B cell (primary cell): ENCODE measurements around the gene CMTM8. TPM values are rescaled to one million over a fixed set of nuclear protein-coding genes. Genes with fewer than 3 reads are reported as not detected.

ENCODE experiments used
- ATAC-seq: fragments of 200-7000 bp; cut with Tn5 transposase; one replicate; pipeline ENCODE4 v1.10.0; 2021; ENCODE audit warnings: low read depth, mild to moderate bottlenecking, moderate number of reproducible peaks, moderate library complexity
- CTCF ChIA-PET: fragments of 350-600 bp; sonication (Branson Sonifier 250); formaldehyde crosslinking; loops from one replicate; lab custom pipeline; 2021; ENCODE audit warnings: antibody characterized with exemption, inconsistent platforms; lab: Charles Lee
- POLR2A ChIA-PET: fragments of 350-600 bp; sonication (Branson Sonifier 250); formaldehyde crosslinking; loops from one replicate; lab custom pipeline; 2021; ENCODE audit warnings: antibody characterized with exemption; lab: Charles Lee
- DNase-seq: peaks from one replicate; pipeline ENCODE4 v3.0.0; 2013
- H2AFZ ChIP-seq: 2 replicates; pipeline ENCODE4 v1.6.1; 2012; ENCODE audit warnings: mild to moderate bottlenecking, low read depth, low read length; ENCODE audit not compliant: insufficient read depth, poor library complexity, severe bottlenecking
- H3K27ac ChIP-seq, 2 donors: 1 replicate in 1 of 2; 2 replicates in 1 of 2; pipeline ENCODE4 v1.5.1; 2012 to 2013; ENCODE audit warnings: low read length in 2 of 2, mild to moderate bottlenecking in 2 of 2, moderate library complexity in 1 of 2
- H3K27me3 ChIP-seq, 4 experiments: fragments of 200-600 bp in 1 of 4; sonication (generic) in 1 of 4; replicated peaks in 1 of 4; 1 replicate in 2 of 4; 2 replicates in 2 of 4; pipeline versions ENCODE4 v1.6.1 to v1.7.0; 2013 to 2016; ENCODE audit warnings: low read length in 3 of 4, mild to moderate bottlenecking in 2 of 4, mixed read lengths in 1 of 4, moderate library complexity in 1 of 4; ENCODE audit not compliant: insufficient read depth in 4 of 4, control insufficient read depth in 3 of 4; ENCODE audit errors: control extremely low read depth in 1 of 4
- H3K36me3 ChIP-seq, 2 experiments: replicated peaks in 1 of 2; 1 replicate in 1 of 2; 2 replicates in 1 of 2; pipeline versions ENCODE4 v1.6.1 to v1.7.1; 2013; ENCODE audit warnings: low read length in 1 of 2; ENCODE audit not compliant: insufficient read depth in 2 of 2, control insufficient read depth in 1 of 2; ENCODE audit errors: control extremely low read depth in 1 of 2, extremely low read depth in 1 of 2
- H3K4me1 ChIP-seq, 2 donors: fragments of 200-600 bp in 1 of 2; sonication (generic) in 1 of 2; 1 replicate in 1 of 2; 2 replicates in 1 of 2; pipeline versions ENCODE4 v1.5.1 to v1.6.1; 2013 to 2017; ENCODE audit warnings: low read length in 2 of 2; ENCODE audit not compliant: control insufficient read depth in 2 of 2, insufficient read depth in 2 of 2
- H3K4me2 ChIP-seq: replicated peaks from 2 replicates; pipeline ENCODE3; 2012; ENCODE audit warnings: mild to moderate bottlenecking, low read depth, low read length; ENCODE audit not compliant: poor library complexity, severe bottlenecking
- H3K4me3 ChIP-seq, 5 experiments: fragments of 200-600 bp in 1 of 5; sonication (generic) in 1 of 5; 1 replicate in 3 of 5; 2 replicates in 2 of 5; pipeline versions ENCODE4 v1.5.1 to v1.7.0; 2011 to 2016; ENCODE audit warnings: low read length in 4 of 5, mild to moderate bottlenecking in 4 of 5, low read depth in 2 of 5, control low read depth in 1 of 5, moderate library complexity in 1 of 5; ENCODE audit not compliant: insufficient read depth in 1 of 5; ENCODE audit errors: control extremely low read depth in 1 of 5, extremely low read depth in 1 of 5
- H3K79me2 ChIP-seq: fragments of 200-600 bp; sonication (generic); one replicate; pipeline ENCODE4 v1.6.0; 2016; ENCODE audit warnings: low read length; ENCODE audit not compliant: control insufficient read depth, insufficient read depth
- H3K9ac ChIP-seq: fragments of 200-600 bp; sonication (generic); 2 replicates; pipeline ENCODE4 v1.6.1; 2017; ENCODE audit warnings: mild to moderate bottlenecking, low read length, moderate library complexity
- H3K9me3 ChIP-seq, 3 donors: one replicate each; pipeline versions ENCODE4 v1.6.1 to v1.7.1; 2013; ENCODE audit warnings: low read length in 2 of 3; ENCODE audit not compliant: control insufficient read depth in 2 of 3, insufficient read depth in 1 of 3; ENCODE audit errors: control extremely low read depth in 1 of 3
- H4K20me1 ChIP-seq: 2 replicates; pipeline ENCODE4 v1.6.0; 2012; ENCODE audit warnings: mild to moderate bottlenecking, low read length; ENCODE audit not compliant: insufficient read depth, control insufficient read depth, poor library complexity, severe bottlenecking
- H3K27ac Mint-ChIP-seq: one replicate; pipeline ENCODE4 v1.8.0; 2021; ENCODE audit warnings: mixed read lengths
- H3K27me3 Mint-ChIP-seq: one replicate; pipeline ENCODE4 v1.8.0; 2021; ENCODE audit warnings: mixed read lengths
- H3K4me1 Mint-ChIP-seq: one replicate; pipeline ENCODE4 v1.8.0; 2021; ENCODE audit warnings: mixed read lengths
- H3K4me3 Mint-ChIP-seq: one replicate; pipeline ENCODE4 v1.8.0; 2021; ENCODE audit warnings: mixed read lengths
- H3K9me3 Mint-ChIP-seq: one replicate; pipeline ENCODE4 v1.8.0; 2022; ENCODE audit warnings: mixed read lengths; ENCODE audit not compliant: insufficient read depth
- EZH2 ChIP-seq: IDR thresholded peaks from 2 replicates; pipeline ENCODE4 v1.6.1; 2012; ENCODE audit warnings: borderline replicate concordance, low read depth, mild to moderate bottlenecking, moderate library complexity, low read length; ENCODE audit not compliant: insufficient read depth, poor library complexity, severe bottlenecking
- WGBS: methylation state at CpG from one replicate; pipeline ENCODE4 v1.1.5; 2013; ENCODE audit warnings: missing lambda C conversion rate; ENCODE audit not compliant: insufficient coverage; 5-methylcytosine and 5-hydroxymethylcytosine counted together
- intact Hi-C: fragments of 100-400 bp; cut with micrococcal nuclease; formaldehyde crosslinking; loops from one replicate; pipeline ENCODE4 v1.10.0; 2022
- polyA plus RNA-seq: library from polyadenylated mRNA; depleted of rRNA; stranded (reverse); fragments of >200 nt; gene quantifications from 2 replicates; pipeline ENCODE4 v1.2.3, GENCODE V29; 2012
- total RNA-seq, 2 donors: library from RNA; stranded (reverse); fragments of 120-200 nt in 1 of 2; gene quantifications; 1 replicate in 1 of 2; 2 replicates in 1 of 2; pipeline versions ENCODE4 v1.2.3 to v1.2.4, GENCODE V29; 2013 to 2022
- TF ChIP-seq, protein P1 (sequence below): fragments of 200-600 bp; IDR thresholded peaks from one replicate; pipeline ENCODE4 v1.8.0; 2022; ENCODE audit warnings: antibody characterized with exemption, mild to moderate bottlenecking

Gene CMTM8
- total and polyA plus RNA-seq, 2 donors (not counting 1 experiment from before 2014, with no cell fraction given): 0.25 to 0.28 TPM

GRCh38 chr3:32313723-32314473, 75.4 kb downstream of the CMTM8 start:
- ATAC-seq (no peak), DNase-seq (no peak)
- Histone ChIP-seq H2AFZ (no peak overlapping the region), H3K4me3 (no peak overlapping the region), H3K4me1 (peaks cover 0 to 5% of the 10 kb centered on the region in 2 donors), H4K20me1 (no peaks in the 10 kb centered on the region), H3K79me2 (no peaks in the 10 kb centered on the region), H3K36me3 (no peaks in the 10 kb centered on the region), H3K9ac (no peak overlapping the region), H3K27ac (no peak overlapping the region), H3K4me2 (no peak overlapping the region), H3K27me3 (no peaks in the 10 kb centered on the region), H3K9me3 (no peaks in the 10 kb centered on the region)
- peaks cover 6% of the 10 kb centered on the region for H3K4me1 Mint-ChIP-seq
- intact Hi-C loops: no loop called here
- ChIA-PET POLR2A (no interaction called here), CTCF (interaction anchor here (1.2 kb wide), 1 partner anchor 16 kb away, joined by 4 read pairs; no protein-coding TSS in a partner anchor)
- H3K9me3 Mint-ChIP-seq: no peaks in the 10 kb centered on the region
- H3K27me3 Mint-ChIP-seq: peaks cover 17% of the 10 kb centered on the region
- 50% methylated on average over 4 of the region's 5 CpGs for WGBS
- no peak for TF ChIP-seq EZH2
- TF ChIP-seq, protein P1, sequence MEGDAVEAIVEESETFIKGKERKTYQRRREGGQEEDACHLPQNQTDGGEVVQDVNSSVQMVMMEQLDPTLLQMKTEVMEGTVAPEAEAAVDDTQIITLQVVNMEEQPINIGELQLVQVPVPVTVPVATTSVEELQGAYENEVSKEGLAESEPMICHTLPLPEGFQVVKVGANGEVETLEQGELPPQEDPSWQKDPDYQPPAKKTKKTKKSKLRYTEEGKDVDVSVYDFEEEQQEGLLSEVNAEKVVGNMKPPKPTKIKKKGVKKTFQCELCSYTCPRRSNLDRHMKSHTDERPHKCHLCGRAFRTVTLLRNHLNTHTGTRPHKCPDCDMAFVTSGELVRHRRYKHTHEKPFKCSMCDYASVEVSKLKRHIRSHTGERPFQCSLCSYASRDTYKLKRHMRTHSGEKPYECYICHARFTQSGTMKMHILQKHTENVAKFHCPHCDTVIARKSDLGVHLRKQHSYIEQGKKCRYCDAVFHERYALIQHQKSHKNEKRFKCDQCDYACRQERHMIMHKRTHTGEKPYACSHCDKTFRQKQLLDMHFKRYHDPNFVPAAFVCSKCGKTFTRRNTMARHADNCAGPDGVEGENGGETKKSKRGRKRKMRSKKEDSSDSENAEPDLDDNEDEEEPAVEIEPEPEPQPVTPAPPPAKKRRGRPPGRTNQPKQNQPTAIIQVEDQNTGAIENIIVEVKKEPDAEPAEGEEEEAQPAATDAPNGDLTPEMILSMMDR: no peak
- no peak overlapping the region for H3K27ac Mint-ChIP-seq
- H3K4me3 Mint-ChIP-seq: no peak overlapping the region

- Histone ChIP-seq H4K20me1 (no peaks in the 10 kb centered on the region), H3K4me2 (no peak overlapping the region), H3K4me1 (peaks cover 0 to 2% of the 10 kb centered on the region in 2 donors), H2AFZ (no peak overlapping the region), H3K27ac (no peak overlapping the region), H3K79me2 (no peaks in the 10 kb centered on the region), H3K9me3 (no peaks in the 10 kb centered on the region), H3K27me3 (no peaks in the 10 kb centered on the region), H3K4me3 (no peak overlapping the region), H3K36me3 (no peaks in the 10 kb centered on the region), H3K9ac (no peak overlapping the region)
- Mint-ChIP-seq H3K9me3 (no peaks in the 10 kb centered on the region), H3K4me1 (no peaks in the 10 kb centered on the region), H3K27me3 (peaks cover 25% of the 10 kb centered on the region), H3K27ac (no peak overlapping the region), H3K4me3 (no peak overlapping the region)
- TF ChIP-seq, protein P1: no peak
- no peak for TF ChIP-seq EZH2
- intact Hi-C loops: no loop called here
- CTCF ChIA-PET: interaction anchor here (1.2 kb wide), 1 partner anchor 18 kb away, joined by 4 read pairs; no protein-coding TSS in a partner anchor
- no peak for ATAC-seq
- DNase-seq: no peak
- POLR2A ChIA-PET: no interaction called here
- WGBS: 90% methylated on average over 3 of the region's 3 CpGs
Measured at GRCh38 chr3:32315441-32315840, 77.0 kb downstream of the CMTM8 start.
